ENCODE data around the gene KDM4F. TPM values are rescaled to one million over a fixed set of nuclear protein-coding genes. Genes with fewer than 3 reads are reported as not detected.
A peak's percentile ranks its signal among the peaks of the same experiment; 100 is the strongest.
"Not testable (repeated sequence)": the region's sequence is repeated elsewhere in the genome, so short reads cannot be mapped to it uniquely, and the experiment has no call there.

Gene KDM4F
- polyA plus RNA-seq: not detected
- long read RNA-seq, donor 1: 0 reads
- long read RNA-seq, donor 2: 0 reads
- long read RNA-seq, donor 3: 0 reads
- long read RNA-seq, donor 4: 0 reads
- long read RNA-seq, donor 5: 0 reads
- long read RNA-seq, donor 6: 0 reads
- long read RNA-seq, donor 7: 0 reads
- long read RNA-seq, donor 8: 0 reads
- long read RNA-seq, donor 9: 0 reads
- long read RNA-seq, donor 10: 0 reads

DNA sequence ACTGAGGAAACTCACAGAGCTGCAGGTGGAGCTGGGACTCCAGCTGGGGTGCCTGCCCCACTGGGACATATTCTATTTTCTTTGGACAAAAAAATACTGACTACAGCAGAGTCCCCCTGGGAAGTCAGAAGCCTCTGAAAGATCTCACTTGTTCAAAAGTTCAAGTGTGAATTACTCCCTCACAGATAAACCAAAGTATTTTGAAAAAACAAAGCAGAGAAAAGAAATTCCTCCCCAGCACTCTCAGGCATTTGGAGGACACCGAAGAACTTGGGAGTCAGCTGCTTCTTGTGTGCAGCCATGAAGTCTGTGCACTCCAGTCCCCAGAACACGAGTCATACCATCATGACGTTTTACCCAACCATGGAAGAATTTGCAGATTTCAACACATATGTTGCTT lies at the start of gene KDM4F:
KDM4F (plus strand) TSS at position 301 of the 400 bp plus-strand sequence.
- H3K4me1 ChIP-seq (ENCODE audit: control insufficient read depth in 3 of 3, insufficient read depth in 2 of 3, low read depth in 1 of 3, low read length in 2 of 3); FAIRE-seq; H3K27ac ChIP-seq (ENCODE audit: low read depth in 1 of 3, low read length in 2 of 3); DNase-seq; H3K4me3 ChIP-seq (ENCODE audit: low read depth in 1 of 3, low read length in 3 of 3); H3K27me3 ChIP-seq (ENCODE audit: control insufficient read depth in 3 of 3, insufficient read depth in 3 of 3, low read length in 3 of 3); H3K36me3 ChIP-seq (ENCODE audit: control insufficient read depth in 3 of 3, insufficient read depth in 2 of 3, low read depth in 1 of 3, low read length in 3 of 3): not testable (repeated sequence)
- peaks cover 0 to 19% of the 10 kb centered on the region in 2 donors for H3K9me3 ChIP-seq (ENCODE audit: control insufficient read depth in 2 of 2, insufficient read depth in 1 of 2, low read depth in 1 of 2, low read length in 1 of 2)
- WGBS, 3 donors: 41 to 70% (median 47%) methylated on average over 3 of the region's 3 CpGs

- Histone ChIP-seq H3K4me1 (ENCODE audit: control insufficient read depth in 3 of 3, insufficient read depth in 2 of 3, low read depth in 1 of 3, low read length in 2 of 3) (no peaks in the 10 kb centered on the region), H3K36me3 (ENCODE audit: control insufficient read depth in 3 of 3, insufficient read depth in 2 of 3, low read depth in 1 of 3, low read length in 3 of 3) (no peaks in the 10 kb centered on the region), H3K4me3 (ENCODE audit: low read depth in 1 of 3, low read length in 3 of 3) (no peak overlapping the region), H3K9me3 (ENCODE audit: control insufficient read depth in 2 of 2, insufficient read depth in 1 of 2, low read depth in 1 of 2, low read length in 1 of 2) (no peaks in the 10 kb centered on the region), H3K27ac (ENCODE audit: low read depth in 1 of 3, low read length in 2 of 3) (no peak overlapping the region), H3K27me3 (ENCODE audit: control insufficient read depth in 3 of 3, insufficient read depth in 3 of 3, low read length in 3 of 3) (no peaks in the 10 kb centered on the region)
- DNase-seq (no peak), FAIRE-seq (no peak)
These were observed 45.5 kb upstream of the KDM4F start for GRCh38 chr11:95003716-95004115.

DNA sequence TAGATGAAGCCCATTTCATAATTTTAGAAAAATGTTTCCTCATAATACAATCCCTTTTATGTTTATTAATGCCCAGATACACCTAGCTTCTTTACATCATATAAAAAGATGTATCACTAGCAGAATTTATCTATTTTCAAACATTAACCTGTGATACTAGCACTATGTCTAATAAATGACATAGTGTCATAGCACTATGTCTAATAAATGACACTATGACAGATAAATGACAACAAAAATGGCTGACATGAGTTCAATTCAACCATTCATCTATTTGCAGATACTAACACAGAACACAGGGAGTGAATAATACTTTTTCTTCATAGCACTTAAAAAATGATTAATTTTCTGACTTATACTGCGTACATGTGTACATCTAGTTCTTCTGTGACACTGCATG lies 43.6 kb upstream of the KDM4F start:
- H3K9me3 ChIP-seq (ENCODE audit: control insufficient read depth in 2 of 2, insufficient read depth in 1 of 2, low read depth in 1 of 2, low read length in 1 of 2): no peaks in the 10 kb centered on the region
- no peak for FAIRE-seq
- H3K27ac ChIP-seq (ENCODE audit: low read depth in 1 of 3, low read length in 2 of 3): no peak overlapping the region
- WGBS, 3 donors: 71 to 88% (median 88%) methylated on average over 1 of the region's 1 CpG
- no peak for DNase-seq
- no peaks in the 10 kb centered on the region for H3K27me3 ChIP-seq (ENCODE audit: control insufficient read depth in 3 of 3, insufficient read depth in 3 of 3, low read length in 3 of 3)
- H3K4me3 ChIP-seq (ENCODE audit: low read depth in 1 of 3, low read length in 3 of 3): no peak overlapping the region
- H3K4me1 ChIP-seq (ENCODE audit: control insufficient read depth in 3 of 3, insufficient read depth in 2 of 3, low read depth in 1 of 3, low read length in 2 of 3): no peaks in the 10 kb centered on the region
- no peaks in the 10 kb centered on the region for H3K36me3 ChIP-seq (ENCODE audit: control insufficient read depth in 3 of 3, insufficient read depth in 2 of 3, low read depth in 1 of 3, low read length in 3 of 3)

GRCh38 chr11:95011376-95011775 lies 37.8 kb upstream of the KDM4F start:
- no peaks in the 10 kb centered on the region for H3K36me3 ChIP-seq (ENCODE audit: control insufficient read depth in 3 of 3, insufficient read depth in 2 of 3, low read depth in 1 of 3, low read length in 3 of 3)
- FAIRE-seq: no peak
- H3K4me3 ChIP-seq (ENCODE audit: low read depth in 1 of 3, low read length in 3 of 3): no peak overlapping the region
- H3K4me1 ChIP-seq (ENCODE audit: control insufficient read depth in 3 of 3, insufficient read depth in 2 of 3, low read depth in 1 of 3, low read length in 2 of 3): no peaks in the 10 kb centered on the region
- no peak overlapping the region for H3K27ac ChIP-seq (ENCODE audit: low read depth in 1 of 3, low read length in 2 of 3)
- H3K27me3 ChIP-seq (ENCODE audit: control insufficient read depth in 3 of 3, insufficient read depth in 3 of 3, low read length in 3 of 3): peaks cover 0 to 2% (median 0%) of the 10 kb centered on the region in 3 donors
- DNase-seq: no peak
- no peaks in the 10 kb centered on the region for H3K9me3 ChIP-seq (ENCODE audit: control insufficient read depth in 2 of 2, insufficient read depth in 1 of 2, low read depth in 1 of 2, low read length in 1 of 2)

- Histone ChIP-seq H3K27me3 (ENCODE audit: control insufficient read depth in 3 of 3, insufficient read depth in 3 of 3, low read length in 3 of 3) (peaks cover 0 to 2% (median 0%) of the 10 kb centered on the region in 3 donors), H3K9me3 (ENCODE audit: control insufficient read depth in 2 of 2, insufficient read depth in 1 of 2, low read depth in 1 of 2, low read length in 1 of 2) (no peaks in the 10 kb centered on the region), H3K36me3 (ENCODE audit: control insufficient read depth in 3 of 3, insufficient read depth in 2 of 3, low read depth in 1 of 3, low read length in 3 of 3) (no peaks in the 10 kb centered on the region), H3K27ac (ENCODE audit: low read depth in 1 of 3, low read length in 2 of 3) (no peak overlapping the region), H3K4me1 (ENCODE audit: control insufficient read depth in 3 of 3, insufficient read depth in 2 of 3, low read depth in 1 of 3, low read length in 2 of 3) (no peaks in the 10 kb centered on the region), H3K4me3 (ENCODE audit: low read depth in 1 of 3, low read length in 3 of 3) (no peak overlapping the region)
- no peak for FAIRE-seq
- DNase-seq: no peak
- 87 to 90% (median 90%) methylated on average over 12 of the region's 12 CpGs for WGBS, 3 donors
These were observed 34.9 kb upstream of the KDM4F start for GRCh38 chr11:95014184-95014821.

GRCh38 chr11:95016139-95016538 lies 33.1 kb upstream of the KDM4F start:
- Histone ChIP-seq H3K36me3 (ENCODE audit: control insufficient read depth in 3 of 3, insufficient read depth in 2 of 3, low read depth in 1 of 3, low read length in 3 of 3) (no peaks in the 10 kb centered on the region), H3K27me3 (ENCODE audit: control insufficient read depth in 3 of 3, insufficient read depth in 3 of 3, low read length in 3 of 3) (peaks cover 0 to 2% (median 0%) of the 10 kb centered on the region in 3 donors), H3K27ac (ENCODE audit: low read depth in 1 of 3, low read length in 2 of 3) (no peak overlapping the region), H3K9me3 (ENCODE audit: control insufficient read depth in 2 of 2, insufficient read depth in 1 of 2, low read depth in 1 of 2, low read length in 1 of 2) (no peaks in the 10 kb centered on the region), H3K4me1 (ENCODE audit: control insufficient read depth in 3 of 3, insufficient read depth in 2 of 3, low read depth in 1 of 3, low read length in 2 of 3) (no peaks in the 10 kb centered on the region), H3K4me3 (ENCODE audit: low read depth in 1 of 3, low read length in 3 of 3) (no peak overlapping the region)
- WGBS, 3 donors: 37 to 55% (median 48%) methylated on average over 2 of the region's 2 CpGs
- FAIRE-seq (no peak), DNase-seq (no peak)

GRCh38 chr11:95021468-95021867 lies 27.8 kb upstream of the KDM4F start:
- not testable (repeated sequence) for H3K4me1 ChIP-seq (ENCODE audit: control insufficient read depth in 3 of 3, insufficient read depth in 2 of 3, low read depth in 1 of 3, low read length in 2 of 3); DNase-seq; H3K4me3 ChIP-seq (ENCODE audit: low read depth in 1 of 3, low read length in 3 of 3); H3K36me3 ChIP-seq (ENCODE audit: control insufficient read depth in 3 of 3, insufficient read depth in 2 of 3, low read depth in 1 of 3, low read length in 3 of 3); H3K9me3 ChIP-seq (ENCODE audit: control insufficient read depth in 2 of 2, insufficient read depth in 1 of 2, low read depth in 1 of 2, low read length in 1 of 2); FAIRE-seq; H3K27ac ChIP-seq (ENCODE audit: low read depth in 1 of 3, low read length in 2 of 3); H3K27me3 ChIP-seq (ENCODE audit: control insufficient read depth in 3 of 3, insufficient read depth in 3 of 3, low read length in 3 of 3)
- 82 to 90% (median 83%) methylated on average over 5 of the region's 5 CpGs for WGBS, 3 donors

GRCh38 chr11:95024958-95025357 lies 24.3 kb upstream of the KDM4F start, which contains the start of gene KDM4E:
Gene KDM4E, plus strand, starts transcription at chr11:95025258. Its CDS starts 300 bp downstream, at chr11:95025558.
- H3K27ac ChIP-seq (ENCODE audit: low read depth in 1 of 3, low read length in 2 of 3): no peak within 1 kb of the TSS
- DNase-seq (no peak), FAIRE-seq (no peak)
- no peaks in the 10 kb centered on the region for H3K9me3 ChIP-seq (ENCODE audit: control insufficient read depth in 2 of 2, insufficient read depth in 1 of 2, low read depth in 1 of 2, low read length in 1 of 2)
- WGBS, 3 donors: 95 to 96% (median 95%) methylated on average over 1 of the region's 1 CpG
- H3K36me3 ChIP-seq (ENCODE audit: control insufficient read depth in 3 of 3, insufficient read depth in 2 of 3, low read depth in 1 of 3, low read length in 3 of 3): peaks cover 0 to 2% (median 0%) of the 10 kb centered on the region in 3 donors
- no peaks in the 10 kb centered on the region for H3K27me3 ChIP-seq (ENCODE audit: control insufficient read depth in 3 of 3, insufficient read depth in 3 of 3, low read length in 3 of 3)
- no peaks in the 10 kb centered on the region for H3K4me1 ChIP-seq (ENCODE audit: control insufficient read depth in 3 of 3, insufficient read depth in 2 of 3, low read depth in 1 of 3, low read length in 2 of 3)
- no peak within 1 kb of the TSS for H3K4me3 ChIP-seq (ENCODE audit: low read depth in 1 of 3, low read length in 3 of 3)

DNA sequence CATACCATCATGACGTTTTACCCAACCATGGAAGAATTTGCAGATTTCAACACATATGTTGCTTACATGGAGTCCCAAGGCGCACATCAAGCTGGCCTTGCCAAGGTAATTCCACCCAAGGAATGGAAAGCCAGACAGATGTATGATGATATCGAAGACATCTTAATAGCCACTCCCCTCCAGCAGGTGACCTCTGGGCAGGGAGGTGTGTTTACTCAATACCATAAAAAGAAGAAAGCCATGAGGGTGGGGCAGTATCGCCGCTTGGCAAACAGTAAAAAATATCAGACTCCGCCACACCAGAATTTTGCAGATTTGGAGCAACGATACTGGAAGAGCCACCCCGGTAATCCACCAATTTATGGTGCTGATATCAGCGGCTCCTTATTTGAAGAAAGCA lies 23.6 kb upstream of the KDM4F start:
- not testable (repeated sequence) for H3K4me1 ChIP-seq (ENCODE audit: control insufficient read depth in 3 of 3, insufficient read depth in 2 of 3, low read depth in 1 of 3, low read length in 2 of 3); H3K27me3 ChIP-seq (ENCODE audit: control insufficient read depth in 3 of 3, insufficient read depth in 3 of 3, low read length in 3 of 3); H3K9me3 ChIP-seq (ENCODE audit: control insufficient read depth in 2 of 2, insufficient read depth in 1 of 2, low read depth in 1 of 2, low read length in 1 of 2); H3K4me3 ChIP-seq (ENCODE audit: low read depth in 1 of 3, low read length in 3 of 3); H3K36me3 ChIP-seq (ENCODE audit: control insufficient read depth in 3 of 3, insufficient read depth in 2 of 3, low read depth in 1 of 3, low read length in 3 of 3); H3K27ac ChIP-seq (ENCODE audit: low read depth in 1 of 3, low read length in 2 of 3); FAIRE-seq
- peak in 1 of 2 donors; percentile 25 for DNase-seq
- WGBS, 3 donors: 39 to 81% (median 60%) methylated on average over 7 to 8 of the region's 9 CpGs

All from small intestine (tissue), 16 donors.